T-cell (primary cell): ENCODE measurements around the gene CA5A. TPM values are rescaled to one million over a fixed set of nuclear protein-coding genes. Genes with fewer than 3 reads are reported as not detected.
A peak's percentile ranks its signal among the peaks of the same experiment; 100 is the strongest.

ENCODE experiments used
- ATAC-seq, 4 experiments: fragments of 200-7000 bp in 3 of 4; fragments of 150-1000 bp in 1 of 4; cut with Tn5 transposase; replicated peaks in 1 of 4; 1 replicate in 3 of 4; 2 replicates in 1 of 4; pipeline ENCODE4 v1.10.0; 2021; ENCODE audit warnings: moderate library complexity in 3 of 4, mild to moderate bottlenecking in 2 of 4, moderate number of reproducible peaks in 1 of 4
- CTCF ChIA-PET, 2 donors: fragments of 300-600 bp; sonication (Branson Sonifier 250); formaldehyde crosslinking; loops; one replicate each; lab custom pipeline; 2022; ENCODE audit warnings: antibody characterized with exemption in 2 of 2; lab: Charles Lee
- POLR2A ChIA-PET, 2 donors: fragments of 300-600 bp; sonication (Branson Sonifier 250); formaldehyde crosslinking; loops; one replicate each; lab custom pipeline; 2022; ENCODE audit warnings: antibody characterized with exemption in 2 of 2; lab: Charles Lee
- DNase-seq, 35 experiments: peaks; one replicate each; pipeline versions ENCODE4 v3.0.0 to v3.0.0-alpha.2; 2013 to 2023
- H3K27ac ChIP-seq: one replicate; pipeline ENCODE4 v1.5.1; 2013; ENCODE audit warnings: low read length
- H3K27me3 ChIP-seq, 2 experiments: replicated peaks in 1 of 2; 1 replicate in 1 of 2; 2 replicates in 1 of 2; pipeline versions ENCODE4 v1.6.1 to v1.7.0; 2013; ENCODE audit warnings: low read length in 1 of 2, mixed read lengths in 1 of 2; ENCODE audit not compliant: control insufficient read depth in 2 of 2, insufficient read depth in 2 of 2; ENCODE audit errors: extremely low read depth in 1 of 2
- H3K36me3 ChIP-seq, 2 donors: 1 replicate in 1 of 2; 2 replicates in 1 of 2; pipeline versions ENCODE4 v1.6.1 to v1.7.0; 2013; ENCODE audit warnings: low read length in 1 of 2; ENCODE audit not compliant: control insufficient read depth in 2 of 2, insufficient read depth in 1 of 2; ENCODE audit errors: extremely low read depth in 1 of 2
- H3K4me1 ChIP-seq, 2 experiments: 1 replicate in 1 of 2; 2 replicates in 1 of 2; pipeline versions ENCODE4 v1.6.1 to v1.7.0; 2013; ENCODE audit warnings: low read length in 2 of 2, mixed read lengths in 1 of 2; ENCODE audit not compliant: insufficient read depth in 2 of 2, control insufficient read depth in 1 of 2; ENCODE audit errors: extremely low read depth in 1 of 2
- H3K4me3 ChIP-seq, 2 donors: 1 replicate in 1 of 2; 2 replicates in 1 of 2; pipeline versions ENCODE4 v1.5.1 to v1.7.0; 2013; ENCODE audit warnings: mild to moderate bottlenecking in 2 of 2, low read length in 1 of 2, moderate library complexity in 1 of 2; ENCODE audit not compliant: control insufficient read depth in 1 of 2; ENCODE audit errors: extremely low read depth in 1 of 2
- H3K9me3 ChIP-seq: 2 replicates; pipeline ENCODE4 v1.7.0; 2013
- H3K27ac Mint-ChIP-seq, 2 donors: one replicate each; pipeline ENCODE4 v1.8.0; 2020 to 2021; ENCODE audit warnings: mild to moderate bottlenecking in 2 of 2, mixed read lengths in 2 of 2
- H3K27me3 Mint-ChIP-seq, 2 donors: one replicate each; pipeline ENCODE4 v1.8.0; 2021 to 2022; ENCODE audit warnings: mixed read lengths in 2 of 2
- H3K36me3 Mint-ChIP-seq: one replicate; pipeline ENCODE4 v1.8.0; 2021; ENCODE audit warnings: mixed read lengths
- H3K4me1 Mint-ChIP-seq, 3 donors: one replicate each; pipeline ENCODE4 v1.8.0; 2020 to 2022; ENCODE audit warnings: mixed read lengths in 3 of 3, mild to moderate bottlenecking in 1 of 3
- H3K4me3 Mint-ChIP-seq, 3 donors: one replicate each; pipeline ENCODE4 v1.8.0; 2020 to 2022; ENCODE audit warnings: mild to moderate bottlenecking in 3 of 3, mixed read lengths in 3 of 3, moderate library complexity in 3 of 3
- H3K9me3 Mint-ChIP-seq, 3 donors: one replicate each; pipeline ENCODE4 v1.8.0; 2020 to 2022; ENCODE audit warnings: mixed read lengths in 3 of 3
- WGBS: methylation state at CpG from one replicate; pipeline ENCODE4 v1.1.5; 2013; ENCODE audit warnings: missing lambda C conversion rate; ENCODE audit not compliant: insufficient coverage; 5-methylcytosine and 5-hydroxymethylcytosine counted together
- total RNA-seq, 35 experiments: library from RNA in 6 of 35; stranded (reverse) in 6 of 35; fragments of 120-200 nt in 1 of 35; gene quantifications; one replicate each; pipeline versions ENCODE4 v1.2.1 to v1.2.4 and lab custom pipeline; 2013 to 2026

The CA5A gene
- total RNA-seq, 5 donors from 2014 or later (not counting 1 experiment from before 2014, with no cell fraction given), result 0.20 TPM; not detected in 4

- ChIA-PET POLR2A (no interaction called here), CTCF (no interaction called here)
- H3K36me3 ChIP-seq, result no peaks in the 10 kb centered on the region
- Mint-ChIP-seq H3K4me3 (no peak overlapping the region), H3K9me3 (no peaks in the 10 kb centered on the region), H3K36me3 (no peaks in the 10 kb centered on the region), H3K27ac (no peak overlapping the region), H3K27me3 (peaks cover 0 to 6% of the 10 kb centered on the region in 2 donors), H3K4me1 (peaks cover 3% of the 10 kb centered on the region in 3 donors)
- ATAC-seq (peak in 3 of 4 experiments; percentile 36 to 63 (median 57)), DNase-seq (no peak)
- H3K9me3 ChIP-seq, result no peaks in the 10 kb centered on the region
- H3K4me3 ChIP-seq, result no peak overlapping the region
- 82% methylated on average over 16 of the region's 17 CpGs for WGBS
- no peak overlapping the region for H3K27ac ChIP-seq
- H3K27me3 ChIP-seq, result peaks cover 0 to 17% of the 10 kb centered on the region in 2 experiments
- H3K4me1 ChIP-seq, result peaks cover 1 to 6% of the 10 kb centered on the region in 2 experiments
Observed at GRCh38 chr16:87931504-87931903, 4.8 kb downstream of the CA5A start.

GRCh38 chr16:87930456-87930855 is 5.9 kb downstream of the CA5A start:
- Histone ChIP-seq H3K9me3 (no peaks in the 10 kb centered on the region), H3K4me3 (no peak overlapping the region), H3K4me1 (peaks cover 6 to 15% of the 10 kb centered on the region in 2 experiments), H3K27me3 (peaks cover 0 to 23% of the 10 kb centered on the region in 2 experiments), H3K27ac (no peak overlapping the region), H3K36me3 (no peaks in the 10 kb centered on the region)
- Mint-ChIP-seq H3K36me3 (no peaks in the 10 kb centered on the region), H3K4me3 (no peak overlapping the region), H3K4me1 (peaks cover 7 to 9% (median 7%) of the 10 kb centered on the region in 3 donors), H3K27me3 (peaks cover 0 to 8% of the 10 kb centered on the region in 2 donors), H3K9me3 (no peaks in the 10 kb centered on the region), H3K27ac (no peak overlapping the region)
- CTCF ChIA-PET, result interaction anchor here in 1 of 2 donors (0.7 kb wide), 1 partner anchor 66 kb away, joined by 3 read pairs; no protein-coding TSS in a partner anchor
- WGBS, result 52% methylated on average over 6 of the region's 11 CpGs
- no peak for ATAC-seq
- no peak for DNase-seq
- POLR2A ChIA-PET, result no interaction called here

- H3K27me3 Mint-ChIP-seq, result peaks cover 0 to 10% of the 10 kb centered on the region in 2 donors
- Histone ChIP-seq H3K27me3 (peaks cover 0 to 28% of the 10 kb centered on the region in 2 experiments), H3K27ac (no peak overlapping the region), H3K36me3 (no peaks in the 10 kb centered on the region), H3K9me3 (no peaks in the 10 kb centered on the region), H3K4me3 (no peak overlapping the region), H3K4me1 (peaks cover 6 to 15% of the 10 kb centered on the region in 2 experiments)
- ChIA-PET POLR2A (no interaction called here), CTCF (interaction anchor here in 1 of 2 donors (0.7 kb wide), 1 partner anchor 29 kb away, joined by 3 read pairs; no protein-coding TSS in a partner anchor)
- ATAC-seq (no peak), DNase-seq (no peak)
- 89% methylated on average over 5 of the region's 7 CpGs for WGBS
- peaks cover 7 to 9% (median 8%) of the 10 kb centered on the region in 3 donors for H3K4me1 Mint-ChIP-seq
- H3K36me3 Mint-ChIP-seq, result no peaks in the 10 kb centered on the region
- H3K27ac Mint-ChIP-seq, result no peak overlapping the region
- H3K9me3 Mint-ChIP-seq, result no peaks in the 10 kb centered on the region
- no peak overlapping the region for H3K4me3 Mint-ChIP-seq
Observed at GRCh38 chr16:87929986-87930385, 6.3 kb downstream of the CA5A start.

- POLR2A ChIA-PET, result no interaction called here
Observed at GRCh38 chr16:87927195-87927562, 9.2 kb downstream of the CA5A start.

GRCh38 chr16:87926246-87927194 is 9.8 kb downstream of the CA5A start:
- Mint-ChIP-seq H3K4me1 (peaks cover 7 to 14% (median 9%) of the 10 kb centered on the region in 3 donors), H3K4me3 (peak overlapping the region in 2 of 3 donors; percentile 36 to 79), H3K27ac (peak overlapping the region in 1 of 2 donors; percentile 39), H3K36me3 (no peaks in the 10 kb centered on the region), H3K9me3 (no peaks in the 10 kb centered on the region), H3K27me3 (peaks cover 0 to 15% of the 10 kb centered on the region in 2 donors)
- POLR2A ChIA-PET, result no interaction called here
- H3K4me3 ChIP-seq, result no peak overlapping the region
- DNase-seq, result peak in 10 of 35 experiments; percentile 4 to 37 (median 12)
- CTCF ChIA-PET, result interaction anchor here in 1 of 2 donors (0.6 kb wide), 1 partner anchor 15 kb away, joined by 4 read pairs; no protein-coding TSS in a partner anchor
- H3K27me3 ChIP-seq, result peaks cover 0 to 33% of the 10 kb centered on the region in 2 experiments
- WGBS, result 60% methylated on average over 36 of the region's 44 CpGs
- no peaks in the 10 kb centered on the region for H3K9me3 ChIP-seq
- ATAC-seq, result peak in 3 of 4 experiments; percentile 37 to 75 (median 41)
- peaks cover 6 to 15% of the 10 kb centered on the region in 2 experiments for H3K4me1 ChIP-seq
- H3K27ac ChIP-seq, result no peak overlapping the region
- no peaks in the 10 kb centered on the region for H3K36me3 ChIP-seq

More at GRCh38 chr16:87927195-87927562, 9.2 kb downstream of the CA5A start:
- no peak overlapping the region for H3K4me3 Mint-ChIP-seq
- Histone ChIP-seq H3K4me3 (no peak overlapping the region), H3K27ac (no peak overlapping the region), H3K36me3 (no peaks in the 10 kb centered on the region), H3K9me3 (no peaks in the 10 kb centered on the region), H3K4me1 (peaks cover 6 to 15% of the 10 kb centered on the region in 2 experiments), H3K27me3 (peaks cover 0 to 34% of the 10 kb centered on the region in 2 experiments)
- DNase-seq (no peak), ATAC-seq (no peak)
- H3K27me3 Mint-ChIP-seq, result peaks cover 0 to 15% of the 10 kb centered on the region in 2 donors
- peaks cover 7 to 14% (median 9%) of the 10 kb centered on the region in 3 donors for H3K4me1 Mint-ChIP-seq
- no peaks in the 10 kb centered on the region for H3K36me3 Mint-ChIP-seq
- no peaks in the 10 kb centered on the region for H3K9me3 Mint-ChIP-seq
- no peak overlapping the region for H3K27ac Mint-ChIP-seq
- no CpG with 5 or more reads among the region's 4 CpGs for WGBS
- CTCF ChIA-PET, result no interaction called here
